Measurements from ENCODE around the gene LMF1.

- no peak for TF ChIP-seq CTCF (IDR thresholded peaks at IDR 0.05)
- TF ChIP-seq POLR2A (IDR thresholded peaks at IDR 0.05): no peak
These were observed 33.1 kb downstream of the LMF1 start for GRCh38 chr16:937723-938122.
